Endothelial cell of umbilical vein (primary cell): ENCODE measurements around the gene LY6G6C. TPM values are rescaled to one million over a fixed set of nuclear protein-coding genes. Genes with fewer than 3 reads are reported as not detected.

Source experiments
- BruUV-seq: library from RNA; stranded (reverse); fragments of 400-500 nt; replicated peaks from 2 replicates; lab custom pipeline; 2021; lab: Mats Ljungman, UMichigan
- CTCF ChIA-PET: fragments of 300-600, 350-600 bp; sonication (Branson Sonifier 250); formaldehyde crosslinking; loops from one replicate; lab custom pipeline; 2021; ENCODE audit warnings: antibody characterized with exemption, inconsistent platforms; lab: Charles Lee
- POLR2A ChIA-PET: fragments of 300-600, 350-600 bp; sonication (Branson Sonifier 250); formaldehyde crosslinking; loops from one replicate; lab custom pipeline; 2021; ENCODE audit warnings: antibody characterized with exemption, inconsistent platforms; lab: Charles Lee
- DNase-seq: peaks from one replicate; pipeline ENCODE4 v3.0.0-alpha.2; 2011; ENCODE audit warnings: low read depth, low spot score
- FAIRE-seq: peaks from 2 replicates; lab custom pipeline; 2011; peaks lifted over from hg19 to GRCh38; lab: Jason Lieb, UNC
- H2AFZ ChIP-seq: 2 replicates; pipeline ENCODE4 v1.6.0; 2012; ENCODE audit warnings: low read depth, low read length, control low read depth, inconsistent platforms
- H3K27ac ChIP-seq: 2 replicates; pipeline ENCODE4 v1.5.1; 2011; ENCODE audit warnings: low read depth, mild to moderate bottlenecking, control low read depth, low read length, moderate library complexity; ENCODE audit not compliant: insufficient read depth
- H3K27me3 ChIP-seq, 2 experiments: 2 replicates each; pipeline versions ENCODE4 v1.6.0 to v1.6.1; 2011; ENCODE audit warnings: low read length in 2 of 2, mixed read lengths in 1 of 2; ENCODE audit not compliant: control insufficient read depth in 2 of 2, insufficient read depth in 2 of 2
- H3K36me3 ChIP-seq, 2 experiments: 2 replicates in 1 of 2; 3 replicates in 1 of 2; pipeline ENCODE4 v1.5.1; 2011; ENCODE audit warnings: low read length in 2 of 2, mild to moderate bottlenecking in 1 of 2, moderate library complexity in 1 of 2; ENCODE audit not compliant: control insufficient read depth in 2 of 2, insufficient read depth in 2 of 2; ENCODE audit errors: extremely low read depth in 1 of 2
- H3K4me1 ChIP-seq: 3 replicates; pipeline ENCODE4 v1.5.1; 2011; ENCODE audit warnings: mild to moderate bottlenecking, low read length; ENCODE audit not compliant: control insufficient read depth, insufficient read depth; ENCODE audit errors: extremely low read depth
- H3K4me2 ChIP-seq: 2 replicates; pipeline ENCODE4 v1.6.1; 2011; ENCODE audit warnings: low read length, control low read depth, mixed read lengths; ENCODE audit not compliant: insufficient read depth
- H3K4me3 ChIP-seq, 3 experiments: fragments of 200-600 bp in 1 of 3; sonication (generic), shearing (Covaris generic) in 1 of 3; replicated peaks in 1 of 3; 2 replicates each; pipeline ENCODE4 v1.5.1; 2011 to 2016; ENCODE audit warnings: control low read depth in 3 of 3, low read length in 3 of 3, mild to moderate bottlenecking in 2 of 3, inconsistent platforms in 1 of 3, low read depth in 1 of 3, moderate library complexity in 1 of 3; ENCODE audit not compliant: insufficient read depth in 1 of 3
- H3K79me2 ChIP-seq: 2 replicates; pipeline ENCODE4 v1.6.0; 2012; ENCODE audit warnings: low read length, inconsistent platforms; ENCODE audit not compliant: control insufficient read depth, insufficient read depth
- H3K9ac ChIP-seq: replicated peaks from 2 replicates; pipeline ENCODE3; 2011; ENCODE audit warnings: low read length, control low read depth; ENCODE audit not compliant: insufficient read depth; ENCODE audit errors: extremely low read depth
- H3K9me1 ChIP-seq: replicated peaks from 3 replicates; pipeline ENCODE4 v1.6.0; 2011; ENCODE audit warnings: mild to moderate bottlenecking, low read length; ENCODE audit not compliant: control insufficient read depth, insufficient read depth; ENCODE audit errors: extremely low read depth
- H3K9me3 ChIP-seq: replicated peaks from 2 replicates; pipeline ENCODE4 v1.5.1; 2012; ENCODE audit warnings: low read length, inconsistent platforms; ENCODE audit not compliant: control insufficient read depth, insufficient read depth
- H4K20me1 ChIP-seq: replicated peaks from 2 replicates; pipeline ENCODE3; 2011; ENCODE audit warnings: mild to moderate bottlenecking, low read length; ENCODE audit not compliant: control insufficient read depth, insufficient read depth; ENCODE audit errors: extremely low read depth
- EZH2 ChIP-seq: IDR thresholded peaks from 2 replicates; pipeline ENCODE4 v1.6.1; 2012; ENCODE audit warnings: borderline replicate concordance, low read depth, mild to moderate bottlenecking, moderate library complexity, low read length, inconsistent platforms; ENCODE audit not compliant: severe bottlenecking
- FOS ChIP-seq: IDR thresholded peaks from 2 replicates; pipeline ENCODE4 v1.6.1; 2011; ENCODE audit warnings: mild to moderate bottlenecking, low read length, moderate library complexity, borderline replicate concordance; ENCODE audit not compliant: insufficient read depth
- GATA2 ChIP-seq: IDR thresholded peaks from 2 replicates; pipeline ENCODE4 v1.7.0; 2011; ENCODE audit warnings: low read depth, mild to moderate bottlenecking, moderate library complexity, mixed read lengths, low read length; ENCODE audit not compliant: insufficient read length, insufficient read depth
- JUN ChIP-seq: IDR thresholded peaks from 2 replicates; pipeline ENCODE4 v1.6.1; 2011; ENCODE audit warnings: borderline replicate concordance, low read depth; ENCODE audit not compliant: insufficient read length, insufficient read depth
- MYC ChIP-seq: IDR thresholded peaks from one replicate; pipeline ENCODE4 v1.6.1; 2011; ENCODE audit warnings: mild to moderate bottlenecking, low read depth, low read length
- POLR2A ChIP-seq: IDR thresholded peaks from 2 replicates; pipeline ENCODE4 v1.6.1; 2012; ENCODE audit warnings: low read depth, mild to moderate bottlenecking, control low read depth, low read length
- POLR2AphosphoS5 ChIP-seq: IDR thresholded peaks from 2 replicates; pipeline ENCODE4 v1.6.1; 2012; ENCODE audit warnings: low read depth, mild to moderate bottlenecking, control low read depth, low read length, moderate library complexity; ENCODE audit not compliant: insufficient read depth
- dilution Hi-C: fragments of 300-500 bp; cut with MboI; formaldehyde crosslinking; loops from one replicate; pipeline ENCODE4 v1.15.0; 2019; ENCODE audit warnings: low sequenced_read_pairs; ENCODE audit not compliant: extremely low pct_ligation_motif_present
- intact Hi-C: fragments of 100-400 bp; cut with micrococcal nuclease; formaldehyde crosslinking; loops from one replicate; pipeline ENCODE4 v1.10.0; 2022
- polyA plus RNA-seq, 4 experiments: library from polyadenylated mRNA; depleted of rRNA in 3 of 4; stranded (reverse) in 3 of 4; unstranded in 1 of 4; fragments of >200 nt; gene quantifications; 2 replicates each; pipeline versions ENCODE4 v1.2.1 to v1.2.3, GENCODE V29; 2011 to 2012; ENCODE audit warnings: missing spikeins in 1 of 4
- total RNA-seq: library from RNA; stranded (reverse); gene quantifications from 2 replicates; pipeline ENCODE4 v1.2.3, GENCODE V29; 2021
- TF ChIP-seq, protein P1 (sequence below): IDR thresholded peaks from 2 replicates; pipeline ENCODE4 v1.6.1; 2011; ENCODE audit not compliant: insufficient read depth, insufficient read length
- TF ChIP-seq, protein P2 (sequence below), 2 donors: IDR thresholded peaks; 1 replicate in 1 of 2; 2 replicates in 1 of 2; pipeline ENCODE4 v1.5.1; 2011; ENCODE audit warnings: low read length in 2 of 2, mild to moderate bottlenecking in 2 of 2, moderate library complexity in 2 of 2, control low read depth in 1 of 2, inconsistent platforms in 1 of 2, low read depth in 1 of 2; ENCODE audit not compliant: insufficient read depth in 1 of 2; ENCODE audit errors: extremely low read depth in 1 of 2

LY6G6C gene
- total and polyA plus RNA-seq, 2 donors (not counting 3 experiments of a cell fraction or from before 2014, with no cell fraction given): 0.33 TPM; not detected in 1

DNA sequence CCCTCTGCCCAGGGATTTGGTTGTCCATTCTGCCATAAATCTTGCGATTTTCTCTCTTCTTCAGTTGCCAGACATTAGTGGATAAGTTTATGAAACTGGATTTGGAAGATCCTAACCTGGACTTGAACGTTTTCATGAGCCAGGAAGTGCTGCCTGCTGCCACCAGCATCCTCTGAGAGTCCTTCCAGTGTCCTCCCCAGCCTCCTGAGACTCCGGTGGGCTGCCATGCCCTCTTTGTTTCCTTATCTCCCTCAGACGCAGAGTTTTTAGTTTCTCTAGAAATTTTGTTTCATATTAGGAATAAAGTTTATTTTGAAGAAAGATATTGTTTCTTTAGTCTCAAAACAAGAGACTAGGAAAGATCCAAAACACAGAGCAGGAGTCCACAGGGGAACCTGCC, 40.8 kb upstream of the LY6G6C start, which contains the start of gene SAPCD1:
SAPCD1 (plus strand) TSS at position 301 of the 400 bp plus-strand sequence. CDS start 399 bp downstream, outside the sequence.
- peak within 1 kb of the TSS; percentile 2 for H3K27ac ChIP-seq
- H2AFZ ChIP-seq: no peak within 1 kb of the TSS
- H3K36me3 ChIP-seq: peaks cover 2% of the 10 kb centered on the region in 2 experiments
- CTCF ChIA-PET: no interaction called here
- POLR2A ChIA-PET: no interaction called here
- no peaks in the 10 kb centered on the region for H3K4me1 ChIP-seq
- no peaks in the 10 kb centered on the region for H3K27me3 ChIP-seq
- DNase-seq (no peak), FAIRE-seq (no peak)
- H4K20me1 ChIP-seq: no peaks in the 10 kb centered on the region
- H3K9me1 ChIP-seq: no peaks in the 10 kb centered on the region
- no peak within 1 kb of the TSS for H3K4me3 ChIP-seq
- TF ChIP-seq POLR2AphosphoS5 (no peak), JUN (no peak), GATA2 (no peak), POLR2A (no peak), FOS (no peak), MYC (no peak), EZH2 (no peak)
- TF ChIP-seq, protein P1, sequence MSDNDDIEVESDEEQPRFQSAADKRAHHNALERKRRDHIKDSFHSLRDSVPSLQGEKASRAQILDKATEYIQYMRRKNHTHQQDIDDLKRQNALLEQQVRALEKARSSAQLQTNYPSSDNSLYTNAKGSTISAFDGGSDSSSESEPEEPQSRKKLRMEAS: no peak
- TF ChIP-seq, protein P2, sequence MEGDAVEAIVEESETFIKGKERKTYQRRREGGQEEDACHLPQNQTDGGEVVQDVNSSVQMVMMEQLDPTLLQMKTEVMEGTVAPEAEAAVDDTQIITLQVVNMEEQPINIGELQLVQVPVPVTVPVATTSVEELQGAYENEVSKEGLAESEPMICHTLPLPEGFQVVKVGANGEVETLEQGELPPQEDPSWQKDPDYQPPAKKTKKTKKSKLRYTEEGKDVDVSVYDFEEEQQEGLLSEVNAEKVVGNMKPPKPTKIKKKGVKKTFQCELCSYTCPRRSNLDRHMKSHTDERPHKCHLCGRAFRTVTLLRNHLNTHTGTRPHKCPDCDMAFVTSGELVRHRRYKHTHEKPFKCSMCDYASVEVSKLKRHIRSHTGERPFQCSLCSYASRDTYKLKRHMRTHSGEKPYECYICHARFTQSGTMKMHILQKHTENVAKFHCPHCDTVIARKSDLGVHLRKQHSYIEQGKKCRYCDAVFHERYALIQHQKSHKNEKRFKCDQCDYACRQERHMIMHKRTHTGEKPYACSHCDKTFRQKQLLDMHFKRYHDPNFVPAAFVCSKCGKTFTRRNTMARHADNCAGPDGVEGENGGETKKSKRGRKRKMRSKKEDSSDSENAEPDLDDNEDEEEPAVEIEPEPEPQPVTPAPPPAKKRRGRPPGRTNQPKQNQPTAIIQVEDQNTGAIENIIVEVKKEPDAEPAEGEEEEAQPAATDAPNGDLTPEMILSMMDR (IDR thresholded peaks at IDR 0.05; ENCODE audit: extremely low read depth in 1 of 2, insufficient read depth in 1 of 2, low read depth in 1 of 2, low read length in 2 of 2): no peak
- H3K9me3 ChIP-seq: no peaks in the 10 kb centered on the region
- intact Hi-C loops (no loop called here), dilution Hi-C loops (no loop called here)
- TSS peak; percentile 12 for BruUV-seq
- no peak within 1 kb of the TSS for H3K9ac ChIP-seq
- H3K4me2 ChIP-seq: no peak within 1 kb of the TSS
- H3K79me2 ChIP-seq: no peaks in the 10 kb centered on the region
